Liver (tissue), 9 donors: ENCODE data around the gene PCMTD2. TPM values are rescaled to one million over a fixed set of nuclear protein-coding genes. Genes with fewer than 3 reads are reported as not detected.

Experiments
- DNase-seq: peaks from one replicate; pipeline ENCODE4 v3.0.0-alpha.2; 2017; ENCODE audit warnings: low spot score
- H3K27ac ChIP-seq, 2 donors: one replicate each; pipeline ENCODE4 v1.7.0; 2013; ENCODE audit warnings: inconsistent platforms in 2 of 2, low read length in 2 of 2, control low read depth in 1 of 2, low read depth in 1 of 2, mild to moderate bottlenecking in 1 of 2
- H3K27me3 ChIP-seq, 4 donors: one replicate each; pipeline versions ENCODE4 v1.6.1 to v1.7.0; 2013; ENCODE audit warnings: low read length in 3 of 4, inconsistent platforms in 1 of 4, mild to moderate bottlenecking in 1 of 4, moderate library complexity in 1 of 4; ENCODE audit not compliant: control insufficient read depth in 4 of 4, insufficient read depth in 4 of 4
- H3K36me3 ChIP-seq, 4 donors: one replicate each; pipeline versions ENCODE4 v1.6.1 to v1.7.0; 2013; ENCODE audit warnings: low read length in 3 of 4, mild to moderate bottlenecking in 3 of 4, low read depth in 1 of 4, moderate library complexity in 1 of 4; ENCODE audit not compliant: control insufficient read depth in 4 of 4, insufficient read depth in 3 of 4
- H3K4me1 ChIP-seq, 4 donors: one replicate each; pipeline versions ENCODE4 v1.6.1 to v1.7.0; 2013; ENCODE audit warnings: low read length in 3 of 4, mild to moderate bottlenecking in 3 of 4, moderate library complexity in 1 of 4; ENCODE audit not compliant: control insufficient read depth in 4 of 4, insufficient read depth in 4 of 4
- H3K4me3 ChIP-seq, 3 donors: one replicate each; pipeline versions ENCODE4 v1.6.1 to v1.7.0; 2013; ENCODE audit warnings: low read length in 3 of 3, control low read depth in 1 of 3, low read depth in 1 of 3, mild to moderate bottlenecking in 1 of 3
- H3K9ac ChIP-seq, 2 donors: one replicate each; pipeline ENCODE4 v1.7.0; 2013; ENCODE audit warnings: low read length in 2 of 2, mild to moderate bottlenecking in 2 of 2, moderate library complexity in 2 of 2, control low read depth in 1 of 2, low read depth in 1 of 2
- H3K9me3 ChIP-seq, 4 donors: one replicate each; pipeline versions ENCODE4 v1.6.1 to v1.7.0; 2013; ENCODE audit warnings: low read length in 3 of 4; ENCODE audit not compliant: control insufficient read depth in 4 of 4
- ATF3 ChIP-seq: IDR thresholded peaks from 2 replicates; pipeline ENCODE4 v1.6.1; 2016; ENCODE audit warnings: antibody characterized with exemption
- EGR1 ChIP-seq, 2 donors: IDR thresholded peaks; 2 replicates each; pipeline ENCODE4 v1.6.1; 2016 to 2018; ENCODE audit warnings: antibody characterized with exemption in 2 of 2, low read depth in 2 of 2
- FOXA1 ChIP-seq: IDR thresholded peaks from 2 replicates; pipeline ENCODE4 v1.6.1; 2016; ENCODE audit warnings: antibody characterized with exemption
- FOXA2 ChIP-seq: IDR thresholded peaks from 2 replicates; pipeline ENCODE4 v1.6.1; 2016; ENCODE audit warnings: antibody characterized with exemption
- GABPA ChIP-seq, 2 donors: IDR thresholded peaks in 1 of 2; conservative IDR thresholded peaks in 1 of 2; 2 replicates each; pipeline ENCODE4 v1.6.1; 2016; ENCODE audit warnings: antibody characterized with exemption in 2 of 2, mild to moderate bottlenecking in 1 of 2, moderate library complexity in 1 of 2
- HNF4A ChIP-seq, 2 donors: conservative IDR thresholded peaks; 2 replicates each; pipeline ENCODE4 v1.6.1; 2016; ENCODE audit warnings: antibody characterized with exemption in 2 of 2, mild to moderate bottlenecking in 2 of 2
- JUND ChIP-seq, 2 donors: IDR thresholded peaks; 2 replicates each; pipeline ENCODE4 v1.6.1; 2016; ENCODE audit warnings: antibody characterized with exemption in 2 of 2
- NR2F2 ChIP-seq: IDR thresholded peaks from 2 replicates; pipeline ENCODE4 v1.6.1; 2016; ENCODE audit warnings: antibody characterized with exemption
- RXRA ChIP-seq, 2 donors: IDR thresholded peaks; 2 replicates each; pipeline ENCODE4 v1.6.1; 2017 to 2018; ENCODE audit warnings: antibody characterized with exemption in 2 of 2, mild to moderate bottlenecking in 1 of 2
- TAF1 ChIP-seq: conservative IDR thresholded peaks from 2 replicates; pipeline ENCODE4 v1.6.1; 2016; ENCODE audit warnings: antibody characterized with exemption, mild to moderate bottlenecking
- YY1 ChIP-seq: IDR thresholded peaks from 2 replicates; pipeline ENCODE4 v1.6.1; 2016; ENCODE audit warnings: antibody characterized with exemption, mild to moderate bottlenecking
- WGBS: extraction: QIAGEN DNeasy Blood & Tissue Kit; methylation state at CpG from one replicate; pipeline ENCODE4 v1.1.7; 2013; 5-methylcytosine and 5-hydroxymethylcytosine counted together
- polyA plus RNA-seq, 2 donors: library from polyadenylated mRNA; stranded (reverse) in 1 of 2; unstranded in 1 of 2; fragments of 200-250 nt in 1 of 2; fragments of >200 nt in 1 of 2; fragmentation: Nextera tagmentation in 1 of 2; extraction: Ambion mirVana in 1 of 2; gene quantifications; one replicate each; pipeline versions ENCODE4 v1.2.1 to v1.2.3, GENCODE V29; 2013 to 2015
- total RNA-seq, 2 donors: library from RNA; depleted of rRNA; stranded (reverse); fragments of >200 nt; gene quantifications; one replicate each; pipeline ENCODE4 v1.2.3, GENCODE V29; 2014
- TF ChIP-seq, protein P1 (sequence below): IDR thresholded peaks from 2 replicates; pipeline ENCODE4 v1.6.1; 2016; ENCODE audit warnings: antibody characterized with exemption, mild to moderate bottlenecking
- TF ChIP-seq, protein P2 (sequence below): IDR thresholded peaks from 2 replicates; pipeline ENCODE4 v1.6.1; 2016; ENCODE audit warnings: antibody characterized with exemption
- TF ChIP-seq, protein P3 (sequence below): fragments of 150-350 bp; IDR thresholded peaks from 2 replicates; pipeline ENCODE4 v1.5.1; 2017; ENCODE audit warnings: improper control_type of control experiment, low read depth, low read length; ENCODE audit not compliant: missing input control
- donor health status: healthy.
- donor health status: healthy.
- donor health status: healthy.
- donor health status: healthy.
- donor health status: healthy.

Gene PCMTD2
- total and polyA plus RNA-seq, 4 donors: 12.7 to 74.4 (median 25.4) TPM

- TF ChIP-seq, protein P1, sequence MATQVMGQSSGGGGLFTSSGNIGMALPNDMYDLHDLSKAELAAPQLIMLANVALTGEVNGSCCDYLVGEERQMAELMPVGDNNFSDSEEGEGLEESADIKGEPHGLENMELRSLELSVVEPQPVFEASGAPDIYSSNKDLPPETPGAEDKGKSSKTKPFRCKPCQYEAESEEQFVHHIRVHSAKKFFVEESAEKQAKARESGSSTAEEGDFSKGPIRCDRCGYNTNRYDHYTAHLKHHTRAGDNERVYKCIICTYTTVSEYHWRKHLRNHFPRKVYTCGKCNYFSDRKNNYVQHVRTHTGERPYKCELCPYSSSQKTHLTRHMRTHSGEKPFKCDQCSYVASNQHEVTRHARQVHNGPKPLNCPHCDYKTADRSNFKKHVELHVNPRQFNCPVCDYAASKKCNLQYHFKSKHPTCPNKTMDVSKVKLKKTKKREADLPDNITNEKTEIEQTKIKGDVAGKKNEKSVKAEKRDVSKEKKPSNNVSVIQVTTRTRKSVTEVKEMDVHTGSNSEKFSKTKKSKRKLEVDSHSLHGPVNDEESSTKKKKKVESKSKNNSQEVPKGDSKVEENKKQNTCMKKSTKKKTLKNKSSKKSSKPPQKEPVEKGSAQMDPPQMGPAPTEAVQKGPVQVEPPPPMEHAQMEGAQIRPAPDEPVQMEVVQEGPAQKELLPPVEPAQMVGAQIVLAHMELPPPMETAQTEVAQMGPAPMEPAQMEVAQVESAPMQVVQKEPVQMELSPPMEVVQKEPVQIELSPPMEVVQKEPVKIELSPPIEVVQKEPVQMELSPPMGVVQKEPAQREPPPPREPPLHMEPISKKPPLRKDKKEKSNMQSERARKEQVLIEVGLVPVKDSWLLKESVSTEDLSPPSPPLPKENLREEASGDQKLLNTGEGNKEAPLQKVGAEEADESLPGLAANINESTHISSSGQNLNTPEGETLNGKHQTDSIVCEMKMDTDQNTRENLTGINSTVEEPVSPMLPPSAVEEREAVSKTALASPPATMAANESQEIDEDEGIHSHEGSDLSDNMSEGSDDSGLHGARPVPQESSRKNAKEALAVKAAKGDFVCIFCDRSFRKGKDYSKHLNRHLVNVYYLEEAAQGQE: peak; percentile 71
- TF ChIP-seq EGR1 (IDR thresholded peaks at IDR 0.05; ENCODE audit: low read depth in 2 of 2) (no peak), RXRA (IDR thresholded peaks at IDR 0.05) (peak; percentile 100), FOXA2 (no peak), ATF3 (no peak), GABPA (IDR thresholded peaks at IDR 0.05 in 1 of 2, conservative IDR thresholded peaks at IDR 0.05 in 1 of 2) (no peak), NR2F2 (no peak), TAF1 (no peak)
- TF ChIP-seq, protein P2, sequence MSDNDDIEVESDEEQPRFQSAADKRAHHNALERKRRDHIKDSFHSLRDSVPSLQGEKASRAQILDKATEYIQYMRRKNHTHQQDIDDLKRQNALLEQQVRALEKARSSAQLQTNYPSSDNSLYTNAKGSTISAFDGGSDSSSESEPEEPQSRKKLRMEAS: no peak
Measured at GRCh38 chr20:64222291-64222735, 33.2 kb upstream of the PCMTD2 start (continued).

- no peak for TF ChIP-seq YY1
- TF ChIP-seq JUND (IDR thresholded peaks at IDR 0.05): no peak
- no peak for TF ChIP-seq RXRA (IDR thresholded peaks at IDR 0.05)
- no peak for TF ChIP-seq GABPA (IDR thresholded peaks at IDR 0.05 in 1 of 2, conservative IDR thresholded peaks at IDR 0.05 in 1 of 2)
- TF ChIP-seq FOXA1: no peak
- no peak for TF ChIP-seq NR2F2
- TF ChIP-seq HNF4A (conservative IDR thresholded peaks at IDR 0.05): no peak
- no peak for TF ChIP-seq ATF3
- TF ChIP-seq, protein P3, sequence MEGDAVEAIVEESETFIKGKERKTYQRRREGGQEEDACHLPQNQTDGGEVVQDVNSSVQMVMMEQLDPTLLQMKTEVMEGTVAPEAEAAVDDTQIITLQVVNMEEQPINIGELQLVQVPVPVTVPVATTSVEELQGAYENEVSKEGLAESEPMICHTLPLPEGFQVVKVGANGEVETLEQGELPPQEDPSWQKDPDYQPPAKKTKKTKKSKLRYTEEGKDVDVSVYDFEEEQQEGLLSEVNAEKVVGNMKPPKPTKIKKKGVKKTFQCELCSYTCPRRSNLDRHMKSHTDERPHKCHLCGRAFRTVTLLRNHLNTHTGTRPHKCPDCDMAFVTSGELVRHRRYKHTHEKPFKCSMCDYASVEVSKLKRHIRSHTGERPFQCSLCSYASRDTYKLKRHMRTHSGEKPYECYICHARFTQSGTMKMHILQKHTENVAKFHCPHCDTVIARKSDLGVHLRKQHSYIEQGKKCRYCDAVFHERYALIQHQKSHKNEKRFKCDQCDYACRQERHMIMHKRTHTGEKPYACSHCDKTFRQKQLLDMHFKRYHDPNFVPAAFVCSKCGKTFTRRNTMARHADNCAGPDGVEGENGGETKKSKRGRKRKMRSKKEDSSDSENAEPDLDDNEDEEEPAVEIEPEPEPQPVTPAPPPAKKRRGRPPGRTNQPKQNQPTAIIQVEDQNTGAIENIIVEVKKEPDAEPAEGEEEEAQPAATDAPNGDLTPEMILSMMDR: no peak
- TF ChIP-seq, protein P2: no peak
- TF ChIP-seq EGR1 (IDR thresholded peaks at IDR 0.05; ENCODE audit: low read depth in 2 of 2): no peak
- TF ChIP-seq FOXA2: no peak
- H3K36me3 ChIP-seq: no peaks in the 10 kb centered on the region
- no peaks in the 10 kb centered on the region for H3K27me3 ChIP-seq
- no peak for DNase-seq
- 90% methylated on average over 20 of the region's 20 CpGs for WGBS
- H3K4me3 ChIP-seq: no peak overlapping the region
- H3K9ac ChIP-seq: no peak overlapping the region
- H3K4me1 ChIP-seq: peaks cover 1 to 29% (median 17%) of the 10 kb centered on the region in 4 donors
- peak overlapping the region in 1 of 2 donors; percentile 87 for H3K27ac ChIP-seq
- no peaks in the 10 kb centered on the region for H3K9me3 ChIP-seq
Measured at GRCh38 chr20:64222851-64223525, 32.6 kb upstream of the PCMTD2 start.
